GM23338 (cell line): Measurements from ENCODE around the gene STAT3.

ENCODE experiments used
- CREB1 ChIP-seq: fragments of 250-450 bp; sonication (Bioruptor Pico); IDR thresholded peaks from 2 replicates; pipeline ENCODE4 v1.5.0; 2020; ENCODE audit warnings: low read depth, mild to moderate bottlenecking, moderate library complexity
- CTCF ChIP-seq, 2 experiments: fragments of 200-600 bp in 1 of 2; sonication (generic) in 1 of 2; conservative IDR thresholded peaks; 2 replicates each; pipeline versions ENCODE4 v1.5.1 to v1.6.1; 2016 to 2017; ENCODE audit warnings: antibody characterized with exemption in 2 of 2, low read depth in 2 of 2, mild to moderate bottlenecking in 2 of 2, moderate library complexity in 1 of 2
- ETS1 ChIP-seq: IDR thresholded peaks from 2 replicates; pipeline ENCODE4 v1.6.1; 2016; ENCODE audit warnings: antibody characterized with exemption
- EZH2 ChIP-seq: fragments of 200-600 bp; sonication (generic); IDR thresholded peaks from one replicate; pipeline ENCODE4 v1.8.0; 2017; ENCODE audit warnings: antibody characterized with exemption, mild to moderate bottlenecking, low read depth; ENCODE audit not compliant: unreplicated experiment
- EZH2phosphoT487 ChIP-seq: fragments of 200-600 bp; sonication (generic); IDR thresholded peaks from one replicate; pipeline ENCODE4 v1.8.1; 2018; ENCODE audit warnings: antibody characterized with exemption; ENCODE audit not compliant: unreplicated experiment
- JUNB ChIP-seq: IDR thresholded peaks from one replicate; pipeline ENCODE4 v1.6.1; 2016; ENCODE audit warnings: antibody characterized with exemption; ENCODE audit not compliant: unreplicated experiment
- NANOG ChIP-seq: IDR thresholded peaks from 2 replicates; pipeline ENCODE4 v1.6.1; 2016; ENCODE audit warnings: antibody characterized with exemption, borderline replicate concordance
- POLR2AphosphoS5 ChIP-seq: IDR thresholded peaks from 2 replicates; pipeline ENCODE4 v1.6.1; 2016; ENCODE audit warnings: antibody characterized with exemption, low read depth
- REST ChIP-seq: IDR thresholded peaks from one replicate; pipeline ENCODE4 v1.6.1; 2018; ENCODE audit warnings: antibody characterized with exemption; ENCODE audit not compliant: unreplicated experiment
- STAT1 ChIP-seq: IDR thresholded peaks from one replicate; pipeline ENCODE4 v1.6.1; 2016; ENCODE audit warnings: antibody characterized with exemption; ENCODE audit not compliant: unreplicated experiment
- ZNF114 ChIP-seq: fragments of 250-450 bp; sonication (Bioruptor Pico); IDR thresholded peaks from 2 replicates; pipeline ENCODE4 v1.5.0; 2020; ENCODE audit warnings: mild to moderate bottlenecking, moderate library complexity

- TF ChIP-seq CTCF (conservative IDR thresholded peaks at IDR 0.05; ENCODE audit: low read depth in 2 of 2) (no peak), POLR2AphosphoS5 (no peak), EZH2 (no peak), NANOG (no peak), EZH2phosphoT487 (no peak), REST (no peak), JUNB (no peak), STAT1 (no peak), CREB1 (no peak), ZNF114 (no peak), ETS1 (no peak)
Measured at GRCh38 chr17:42271006-42271778, 117.0 kb downstream of the STAT3 start.
